ENCODE data around the gene RUNX1.

GRCh38 chr21:34969423-34970166, 79.5 kb downstream of the RUNX1 start:
- no peak for TF ChIP-seq EZH2 (IDR thresholded peaks at IDR 0.05; ENCODE audit: borderline replicate concordance, low read depth, low read length, poor library complexity, severe bottlenecking)
- no peak for TF ChIP-seq CTCF (conservative IDR thresholded peaks at IDR 0.05; ENCODE audit: low read depth, low read length)

Measured in A673 (cell line).